Stomach (tissue), 4 donors: ENCODE measurements around the gene PLPP1.

Experiments used
- POLR2A ChIP-seq, 4 donors: fragments of 450-650 bp; IDR thresholded peaks; one replicate each; pipeline ENCODE4 v1.6.1; 2016; ENCODE audit warnings: antibody characterized with exemption in 4 of 4, control low read depth in 2 of 4, mild to moderate bottlenecking in 1 of 4, moderate library complexity in 1 of 4
- TF ChIP-seq, protein P1 (sequence below), 7 experiments: fragments of 450-650 bp in 4 of 7; fragments of 200-600 bp in 3 of 7; sonication (generic) in 3 of 7; IDR thresholded peaks; one replicate each; pipeline ENCODE4 v1.5.1; 2016 to 2019; ENCODE audit warnings: antibody characterized with exemption in 7 of 7, control low read depth in 2 of 7, mild to moderate bottlenecking in 1 of 7

DNA sequence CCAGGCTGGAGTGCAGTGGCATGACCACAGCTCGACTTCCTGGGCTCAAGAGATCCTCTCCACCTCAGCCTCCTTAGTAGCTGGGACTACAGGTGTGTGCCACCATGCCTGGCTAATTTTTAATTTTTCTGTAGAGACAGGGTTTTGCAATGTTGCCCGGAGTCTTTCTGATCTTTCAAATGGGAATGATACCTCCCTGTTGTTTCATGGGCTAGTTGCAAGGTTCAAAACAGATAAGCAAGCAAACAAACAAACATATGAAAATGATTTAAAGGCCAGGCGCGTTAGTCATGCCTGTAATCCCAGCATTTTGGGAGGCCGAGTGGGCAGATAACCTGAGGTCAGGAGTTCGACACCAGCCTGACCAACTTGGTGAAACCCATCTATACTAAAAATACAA lies 45.3 kb upstream of the PLPP1 start:
- TF ChIP-seq POLR2A (IDR thresholded peaks at IDR 0.05) = no peak
- TF ChIP-seq, protein P1, sequence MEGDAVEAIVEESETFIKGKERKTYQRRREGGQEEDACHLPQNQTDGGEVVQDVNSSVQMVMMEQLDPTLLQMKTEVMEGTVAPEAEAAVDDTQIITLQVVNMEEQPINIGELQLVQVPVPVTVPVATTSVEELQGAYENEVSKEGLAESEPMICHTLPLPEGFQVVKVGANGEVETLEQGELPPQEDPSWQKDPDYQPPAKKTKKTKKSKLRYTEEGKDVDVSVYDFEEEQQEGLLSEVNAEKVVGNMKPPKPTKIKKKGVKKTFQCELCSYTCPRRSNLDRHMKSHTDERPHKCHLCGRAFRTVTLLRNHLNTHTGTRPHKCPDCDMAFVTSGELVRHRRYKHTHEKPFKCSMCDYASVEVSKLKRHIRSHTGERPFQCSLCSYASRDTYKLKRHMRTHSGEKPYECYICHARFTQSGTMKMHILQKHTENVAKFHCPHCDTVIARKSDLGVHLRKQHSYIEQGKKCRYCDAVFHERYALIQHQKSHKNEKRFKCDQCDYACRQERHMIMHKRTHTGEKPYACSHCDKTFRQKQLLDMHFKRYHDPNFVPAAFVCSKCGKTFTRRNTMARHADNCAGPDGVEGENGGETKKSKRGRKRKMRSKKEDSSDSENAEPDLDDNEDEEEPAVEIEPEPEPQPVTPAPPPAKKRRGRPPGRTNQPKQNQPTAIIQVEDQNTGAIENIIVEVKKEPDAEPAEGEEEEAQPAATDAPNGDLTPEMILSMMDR (IDR thresholded peaks at IDR 0.05) = no peak
